ENCODE measurements around the gene SPTBN1. TPM values are rescaled to one million over a fixed set of nuclear protein-coding genes. Genes with fewer than 3 reads are reported as not detected.

Gene SPTBN1
- total and polyA plus RNA-seq, 2 of the 13 experiments (the other 11 are each of a cell fraction or from before 2014, with no cell fraction given) = 123 to 299 TPM

DNA sequence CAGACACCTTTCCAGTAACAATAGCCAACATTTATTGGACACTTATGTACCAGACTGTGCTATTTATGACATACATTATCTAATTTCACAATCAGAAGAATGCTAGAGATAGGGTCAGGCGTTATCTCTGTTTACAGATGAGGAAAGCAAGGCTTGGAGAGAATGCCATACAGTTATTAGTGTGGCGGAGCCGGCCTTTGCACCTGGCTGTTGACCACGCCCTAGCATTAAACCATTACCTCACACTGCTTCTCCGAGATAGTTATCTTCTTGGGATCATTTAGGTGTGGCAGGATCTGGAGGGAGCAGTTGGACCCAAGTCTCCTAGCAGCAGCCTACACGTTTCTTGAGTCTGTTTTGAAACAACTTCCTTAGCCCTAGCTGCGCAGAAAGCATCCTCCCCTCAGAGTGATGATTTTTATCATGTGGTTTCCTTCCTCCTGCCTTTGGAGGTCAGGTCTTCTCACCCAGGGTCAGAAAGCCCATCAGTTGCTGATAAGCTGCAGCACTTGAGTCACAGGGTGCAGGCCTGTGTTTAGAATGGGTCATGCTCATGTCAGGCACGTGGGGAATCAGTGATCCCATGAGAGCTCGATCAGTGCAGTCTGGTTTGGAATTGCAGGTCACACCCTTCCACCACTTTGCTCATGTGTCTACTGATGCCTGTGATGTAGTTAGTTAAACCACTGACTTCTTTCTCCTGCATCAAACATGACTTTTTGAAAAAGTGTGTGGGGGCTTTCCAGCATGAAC is 118.2 kb downstream of the SPTBN1 start (continued):
- TF ChIP-seq, protein P1, sequence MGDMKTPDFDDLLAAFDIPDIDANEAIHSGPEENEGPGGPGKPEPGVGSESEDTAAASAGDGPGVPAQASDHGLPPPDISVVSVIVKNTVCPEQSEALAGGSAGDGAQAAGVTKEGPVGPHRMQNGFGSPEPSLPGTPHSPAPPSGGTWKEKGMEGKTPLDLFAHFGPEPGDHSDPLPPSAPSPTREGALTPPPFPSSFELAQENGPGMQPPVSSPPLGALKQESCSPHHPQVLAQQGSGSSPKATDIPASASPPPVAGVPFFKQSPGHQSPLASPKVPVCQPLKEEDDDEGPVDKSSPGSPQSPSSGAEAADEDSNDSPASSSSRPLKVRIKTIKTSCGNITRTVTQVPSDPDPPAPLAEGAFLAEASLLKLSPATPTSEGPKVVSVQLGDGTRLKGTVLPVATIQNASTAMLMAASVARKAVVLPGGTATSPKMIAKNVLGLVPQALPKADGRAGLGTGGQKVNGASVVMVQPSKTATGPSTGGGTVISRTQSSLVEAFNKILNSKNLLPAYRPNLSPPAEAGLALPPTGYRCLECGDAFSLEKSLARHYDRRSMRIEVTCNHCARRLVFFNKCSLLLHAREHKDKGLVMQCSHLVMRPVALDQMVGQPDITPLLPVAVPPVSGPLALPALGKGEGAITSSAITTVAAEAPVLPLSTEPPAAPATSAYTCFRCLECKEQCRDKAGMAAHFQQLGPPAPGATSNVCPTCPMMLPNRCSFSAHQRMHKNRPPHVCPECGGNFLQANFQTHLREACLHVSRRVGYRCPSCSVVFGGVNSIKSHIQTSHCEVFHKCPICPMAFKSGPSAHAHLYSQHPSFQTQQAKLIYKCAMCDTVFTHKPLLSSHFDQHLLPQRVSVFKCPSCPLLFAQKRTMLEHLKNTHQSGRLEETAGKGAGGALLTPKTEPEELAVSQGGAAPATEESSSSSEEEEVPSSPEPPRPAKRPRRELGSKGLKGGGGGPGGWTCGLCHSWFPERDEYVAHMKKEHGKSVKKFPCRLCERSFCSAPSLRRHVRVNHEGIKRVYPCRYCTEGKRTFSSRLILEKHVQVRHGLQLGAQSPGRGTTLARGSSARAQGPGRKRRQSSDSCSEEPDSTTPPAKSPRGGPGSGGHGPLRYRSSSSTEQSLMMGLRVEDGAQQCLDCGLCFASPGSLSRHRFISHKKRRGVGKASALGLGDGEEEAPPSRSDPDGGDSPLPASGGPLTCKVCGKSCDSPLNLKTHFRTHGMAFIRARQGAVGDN (CRISPR knock-in tag; IDR thresholded peaks at IDR 0.05) = peak; percentile 52; the same call in 1 of the 2 replicates
- no peak for TF ChIP-seq SP140L (CRISPR knock-in tag; IDR thresholded peaks at IDR 0.05; ENCODE audit: borderline replicate concordance)
- no peak for TF ChIP-seq ZNF652 (CRISPR knock-in tag; IDR thresholded peaks at IDR 0.05; ENCODE audit: borderline replicate concordance, low read depth)
- no peak for TF ChIP-seq ZNF354B (CRISPR knock-in tag; IDR thresholded peaks at IDR 0.05)
- TF ChIP-seq ZBTB38 (CRISPR knock-in tag; IDR thresholded peaks at IDR 0.05) = no peak
- peak; percentile 62 for TF ChIP-seq PITX1 (CRISPR knock-in tag; IDR thresholded peaks at IDR 0.05)
- TF ChIP-seq, protein P2, sequence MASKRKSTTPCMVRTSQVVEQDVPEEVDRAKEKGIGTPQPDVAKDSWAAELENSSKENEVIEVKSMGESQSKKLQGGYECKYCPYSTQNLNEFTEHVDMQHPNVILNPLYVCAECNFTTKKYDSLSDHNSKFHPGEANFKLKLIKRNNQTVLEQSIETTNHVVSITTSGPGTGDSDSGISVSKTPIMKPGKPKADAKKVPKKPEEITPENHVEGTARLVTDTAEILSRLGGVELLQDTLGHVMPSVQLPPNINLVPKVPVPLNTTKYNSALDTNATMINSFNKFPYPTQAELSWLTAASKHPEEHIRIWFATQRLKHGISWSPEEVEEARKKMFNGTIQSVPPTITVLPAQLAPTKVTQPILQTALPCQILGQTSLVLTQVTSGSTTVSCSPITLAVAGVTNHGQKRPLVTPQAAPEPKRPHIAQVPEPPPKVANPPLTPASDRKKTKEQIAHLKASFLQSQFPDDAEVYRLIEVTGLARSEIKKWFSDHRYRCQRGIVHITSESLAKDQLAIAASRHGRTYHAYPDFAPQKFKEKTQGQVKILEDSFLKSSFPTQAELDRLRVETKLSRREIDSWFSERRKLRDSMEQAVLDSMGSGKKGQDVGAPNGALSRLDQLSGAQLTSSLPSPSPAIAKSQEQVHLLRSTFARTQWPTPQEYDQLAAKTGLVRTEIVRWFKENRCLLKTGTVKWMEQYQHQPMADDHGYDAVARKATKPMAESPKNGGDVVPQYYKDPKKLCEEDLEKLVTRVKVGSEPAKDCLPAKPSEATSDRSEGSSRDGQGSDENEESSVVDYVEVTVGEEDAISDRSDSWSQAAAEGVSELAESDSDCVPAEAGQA (IDR thresholded peaks at IDR 0.05; ENCODE audit: low read depth) = no peak
- TF ChIP-seq, protein P2 (CRISPR knock-in tag; IDR thresholded peaks at IDR 0.05; ENCODE audit: borderline replicate concordance) = no peak
- peak; percentile 13 to 20; a peak in 1 of 4 replicates for TF ChIP-seq POLR2A (IDR thresholded peaks at IDR 0.05; ENCODE audit: insufficient read depth in 1 of 2, low read depth in 2 of 2, low read length in 2 of 2)
- no peak for TF ChIP-seq ZNF777 (CRISPR knock-in tag; IDR thresholded peaks at IDR 0.05)
- 0 out of 2 replicates have a peak, but pooled peaks have one; percentile 30 for TF ChIP-seq ZNF253 (CRISPR knock-in tag; IDR thresholded peaks at IDR 0.05; ENCODE audit: borderline replicate concordance)
- TF ChIP-seq, protein P3, sequence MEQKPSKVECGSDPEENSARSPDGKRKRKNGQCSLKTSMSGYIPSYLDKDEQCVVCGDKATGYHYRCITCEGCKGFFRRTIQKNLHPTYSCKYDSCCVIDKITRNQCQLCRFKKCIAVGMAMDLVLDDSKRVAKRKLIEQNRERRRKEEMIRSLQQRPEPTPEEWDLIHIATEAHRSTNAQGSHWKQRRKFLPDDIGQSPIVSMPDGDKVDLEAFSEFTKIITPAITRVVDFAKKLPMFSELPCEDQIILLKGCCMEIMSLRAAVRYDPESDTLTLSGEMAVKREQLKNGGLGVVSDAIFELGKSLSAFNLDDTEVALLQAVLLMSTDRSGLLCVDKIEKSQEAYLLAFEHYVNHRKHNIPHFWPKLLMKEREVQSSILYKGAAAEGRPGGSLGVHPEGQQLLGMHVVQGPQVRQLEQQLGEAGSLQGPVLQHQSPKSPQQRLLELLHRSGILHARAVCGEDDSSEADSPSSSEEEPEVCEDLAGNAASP (CRISPR knock-in tag; IDR thresholded peaks at IDR 0.05; ENCODE audit: borderline replicate concordance) = peak; percentile 81
- TF ChIP-seq, protein P4, sequence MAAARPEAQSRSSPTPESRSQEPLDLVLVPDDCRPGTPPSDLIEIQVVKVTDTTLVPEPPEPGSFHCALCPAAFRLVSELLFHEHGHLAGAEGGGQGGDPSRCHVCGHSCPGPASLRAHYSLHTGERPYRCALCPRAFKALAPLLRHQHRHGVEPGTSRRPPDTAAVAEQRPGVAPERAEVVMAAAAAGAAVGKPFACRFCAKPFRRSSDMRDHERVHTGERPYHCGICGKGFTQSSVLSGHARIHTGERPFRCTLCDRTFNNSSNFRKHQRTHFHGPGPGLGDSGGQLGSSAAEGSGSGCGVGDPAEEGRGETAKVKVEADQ (CRISPR knock-in tag; IDR thresholded peaks at IDR 0.05; ENCODE audit: borderline replicate concordance) = no peak
- TF ChIP-seq ZMYM3 (CRISPR knock-in tag; IDR thresholded peaks at IDR 0.05) = no peak
- TF ChIP-seq, protein P5, sequence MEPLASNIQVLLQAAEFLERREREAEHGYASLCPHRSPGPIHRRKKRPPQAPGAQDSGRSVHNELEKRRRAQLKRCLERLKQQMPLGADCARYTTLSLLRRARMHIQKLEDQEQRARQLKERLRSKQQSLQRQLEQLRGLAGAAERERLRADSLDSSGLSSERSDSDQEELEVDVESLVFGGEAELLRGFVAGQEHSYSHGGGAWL (CRISPR knock-in tag; IDR thresholded peaks at IDR 0.05) = no peak
- TF ChIP-seq ZNF776 (CRISPR knock-in tag; IDR thresholded peaks at IDR 0.05) = 0 out of 2 replicates have a peak, but pooled peaks have one; percentile 29
- 0 out of 2 replicates have a peak, but pooled peaks have one; percentile 51 for TF ChIP-seq RNF2 (conservative IDR thresholded peaks at IDR 0.05; ENCODE audit: low read depth)
